ENCODE measurements around the gene MOB2.

- TF ChIP-seq CTCF (conservative IDR thresholded peaks at IDR 0.05): no peak
- no peak for TF ChIP-seq EZH2 (IDR thresholded peaks at IDR 0.05; ENCODE audit: low read depth)
Observed at GRCh38 chr11:1444321-1444720, 42.3 kb downstream of the MOB2 start.

Data from PC-9 (cell line).